Thymus (tissue), 11 donors: ENCODE data around the gene USP7. TPM values are rescaled to one million over a fixed set of nuclear protein-coding genes. Genes with fewer than 3 reads are reported as not detected.
"Not testable (repeated sequence)": the region's sequence is repeated elsewhere in the genome, so short reads cannot be mapped to it uniquely, and the experiment has no call there.

Source experiments
- DNase-seq, 9 donors: peaks; one replicate each; pipeline ENCODE4 v3.0.0-alpha.2; 2013; ENCODE audit warnings: low spot score in 9 of 9, low read depth in 6 of 9, missing footprints in 1 of 9
- H3K27ac ChIP-seq, 2 donors: one replicate each; pipeline ENCODE4 v1.5.1; 2013; ENCODE audit warnings: control low read depth in 1 of 2, low read depth in 1 of 2, low read length in 1 of 2, mild to moderate bottlenecking in 1 of 2, moderate library complexity in 1 of 2
- H3K27me3 ChIP-seq, 2 donors: one replicate each; pipeline ENCODE4 v1.5.1; 2013; ENCODE audit warnings: low read length in 1 of 2; ENCODE audit not compliant: control insufficient read depth in 2 of 2, insufficient read depth in 1 of 2
- H3K36me3 ChIP-seq, 2 donors: one replicate each; pipeline ENCODE4 v1.5.1; 2013; ENCODE audit warnings: low read length in 1 of 2, mild to moderate bottlenecking in 1 of 2, moderate library complexity in 1 of 2; ENCODE audit not compliant: control insufficient read depth in 2 of 2, insufficient read depth in 2 of 2
- H3K4me1 ChIP-seq, 2 donors: one replicate each; pipeline ENCODE4 v1.5.1; 2013; ENCODE audit warnings: low read length in 2 of 2; ENCODE audit not compliant: control insufficient read depth in 2 of 2, insufficient read depth in 2 of 2
- H3K4me3 ChIP-seq, 2 donors: one replicate each; pipeline ENCODE4 v1.5.1; 2013; ENCODE audit warnings: low read length in 2 of 2, control low read depth in 1 of 2, mild to moderate bottlenecking in 1 of 2
- H3K9me3 ChIP-seq, 2 donors: one replicate each; pipeline ENCODE4 v1.5.1; 2013; ENCODE audit warnings: low read length in 1 of 2, mild to moderate bottlenecking in 1 of 2; ENCODE audit not compliant: control insufficient read depth in 2 of 2, insufficient read depth in 1 of 2
- WGBS: extraction: QIAGEN DNeasy Blood & Tissue Kit; methylation state at CpG from one replicate; pipeline ENCODE4 v1.1.7; 2013; 5-methylcytosine and 5-hydroxymethylcytosine counted together
- polyA plus RNA-seq: library from polyadenylated mRNA; stranded (reverse); fragments of 200-250 nt; gene quantifications from one replicate; pipeline ENCODE4 v1.2.3, GENCODE V29; 2013
- total RNA-seq: library from RNA; stranded (reverse); fragments of 120-200 nt; gene quantifications from one replicate; pipeline ENCODE4 v1.2.4, GENCODE V29; 2013
- donor health status: healthy.

The USP7 gene
- total and polyA plus RNA-seq, 2 donors = 58.3 to 75.1 TPM

DNA sequence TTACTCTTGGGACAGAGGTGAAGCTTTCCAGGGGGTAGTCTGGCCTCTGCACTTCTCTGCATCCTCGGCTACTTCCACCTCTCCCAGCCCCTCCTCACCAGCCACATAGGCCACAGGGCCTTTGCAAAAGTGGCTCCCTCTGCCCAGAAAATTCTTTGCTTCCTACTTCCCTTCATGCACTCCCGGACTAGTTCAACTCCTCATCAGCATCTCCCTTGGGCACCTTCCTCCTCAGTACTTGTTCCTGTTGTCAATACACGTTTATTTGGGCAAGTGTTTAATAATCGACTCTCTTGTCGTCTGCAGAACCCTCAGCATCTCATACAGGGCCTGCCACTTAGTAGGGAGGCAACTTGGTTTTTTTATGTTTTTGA, 23.1 kb upstream of the USP7 start:
- 95% methylated on average over 5 of the region's 5 CpGs for WGBS

DNA sequence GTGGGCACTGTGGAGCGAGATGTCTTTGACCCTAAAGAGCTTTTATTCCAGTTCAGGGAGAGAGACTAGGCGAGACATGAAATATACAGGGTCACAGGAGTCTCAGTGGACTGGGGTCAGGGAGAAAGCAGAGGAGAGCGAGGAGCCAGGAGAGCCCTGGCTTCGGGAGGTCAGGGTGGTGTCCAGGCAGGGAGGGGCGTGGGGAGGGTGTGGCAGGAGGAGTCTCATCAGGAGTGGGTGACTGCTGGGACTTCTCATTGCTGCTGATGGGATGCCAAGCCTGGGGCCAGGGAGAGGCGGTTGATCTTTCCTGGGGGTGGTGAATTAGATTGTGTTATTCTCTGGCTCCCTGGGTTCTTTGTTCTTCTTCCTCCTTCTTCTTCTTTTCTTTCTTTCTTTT, 22.4 kb upstream of the USP7 start:
- H3K4me3 ChIP-seq = no peak overlapping the region
- 95% methylated on average over 6 of the region's 6 CpGs for WGBS
- peaks cover 0 to 4% of the 10 kb centered on the region in 2 donors for H3K27me3 ChIP-seq
- H3K36me3 ChIP-seq = no peaks in the 10 kb centered on the region
- no peaks in the 10 kb centered on the region for H3K9me3 ChIP-seq
- DNase-seq = no peak
- H3K27ac ChIP-seq = no peak overlapping the region
- no peaks in the 10 kb centered on the region for H3K4me1 ChIP-seq

More for the DNA sequence above, 23.1 kb upstream of the USP7 start:
- Histone ChIP-seq H3K27me3 (peaks cover 0 to 4% of the 10 kb centered on the region in 2 donors), H3K4me1 (no peaks in the 10 kb centered on the region), H3K27ac (no peak overlapping the region), H3K36me3 (no peaks in the 10 kb centered on the region), H3K9me3 (no peaks in the 10 kb centered on the region), H3K4me3 (no peak overlapping the region)
- no peak for DNase-seq

DNA sequence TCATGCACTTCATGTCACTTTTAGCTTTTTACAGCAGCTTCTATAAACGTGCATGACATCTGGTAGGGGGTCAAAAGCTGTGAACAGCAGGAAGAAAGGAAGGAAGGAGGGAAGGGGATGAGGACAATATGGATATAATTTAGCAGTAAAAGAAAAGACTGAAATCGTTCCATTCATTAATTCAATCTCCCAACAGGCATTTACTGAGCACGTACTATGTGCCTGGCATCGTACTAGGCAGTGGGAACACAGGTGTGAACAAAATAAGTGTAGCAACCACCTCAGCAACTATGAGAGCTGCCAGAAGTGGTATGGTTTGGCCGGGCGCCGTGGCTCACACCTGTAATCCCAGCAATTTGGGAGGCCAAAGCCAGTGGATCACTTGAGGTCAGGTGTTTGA, 19.1 kb upstream of the USP7 start:
- 93% methylated on average over 7 of the region's 7 CpGs for WGBS
- Histone ChIP-seq H3K27ac (no peak overlapping the region), H3K4me3 (no peak overlapping the region), H3K9me3 (no peaks in the 10 kb centered on the region), H3K36me3 (no peaks in the 10 kb centered on the region), H3K4me1 (no peaks in the 10 kb centered on the region), H3K27me3 (no peaks in the 10 kb centered on the region)
- DNase-seq = no peak

DNA sequence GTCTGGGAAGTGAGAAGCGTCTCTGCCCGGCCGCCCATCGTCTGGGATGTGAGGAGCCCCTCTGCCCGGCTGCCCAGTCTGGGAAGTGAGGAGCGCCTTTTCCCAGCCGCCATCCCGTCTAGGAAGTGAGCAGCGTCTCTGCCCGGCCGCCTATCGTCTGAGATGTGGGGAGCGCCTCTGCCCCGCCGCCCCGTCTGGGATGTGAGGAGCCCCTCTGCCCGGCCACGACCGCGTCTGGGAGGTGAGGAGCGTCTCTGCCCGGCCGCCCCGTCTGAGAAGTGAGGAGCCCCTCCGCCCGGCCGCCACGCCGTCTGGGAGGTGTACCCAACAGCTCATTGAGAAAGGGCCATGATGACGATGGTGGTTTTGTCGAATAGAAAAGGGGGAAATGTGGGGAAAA, 18.2 kb upstream of the USP7 start:
- not testable (repeated sequence) for H3K27ac ChIP-seq, H3K9me3 ChIP-seq, H3K36me3 ChIP-seq, H3K4me3 ChIP-seq, DNase-seq, H3K4me1 ChIP-seq, H3K27me3 ChIP-seq
- 95% methylated on average over 31 of the region's 31 CpGs for WGBS

GRCh38 chr16:8976189-8976588, 12.5 kb upstream of the USP7 start:
- not testable (repeated sequence) for H3K27ac ChIP-seq, DNase-seq, H3K4me1 ChIP-seq, H3K4me3 ChIP-seq, H3K9me3 ChIP-seq, H3K36me3 ChIP-seq, H3K27me3 ChIP-seq
- 67% methylated on average over 3 of the region's 3 CpGs for WGBS

DNA sequence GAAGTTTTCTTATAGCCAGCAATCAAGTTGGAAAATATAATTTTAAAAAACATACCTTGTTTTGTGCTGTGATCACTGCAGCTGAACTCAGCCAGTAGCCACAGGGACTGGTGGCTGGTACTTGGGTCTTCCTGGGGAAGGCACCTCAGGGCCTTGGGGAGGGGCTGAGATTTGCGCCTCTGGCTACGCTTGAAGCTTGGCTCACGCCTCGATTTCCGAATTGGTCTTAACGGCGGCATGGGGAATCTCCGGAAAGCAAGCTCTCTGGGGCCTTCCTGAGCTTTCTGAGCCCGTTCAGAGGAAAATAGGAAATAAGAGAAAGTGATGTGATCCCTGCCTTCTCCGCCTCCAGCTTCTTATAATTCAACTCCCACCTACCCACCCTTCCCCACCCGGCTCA, 11.3 kb upstream of the USP7 start:
- Histone ChIP-seq H3K27me3 (peaks cover 0 to 2% of the 10 kb centered on the region in 2 donors), H3K27ac (no peak overlapping the region), H3K4me3 (no peak overlapping the region), H3K9me3 (no peaks in the 10 kb centered on the region), H3K4me1 (no peaks in the 10 kb centered on the region), H3K36me3 (no peaks in the 10 kb centered on the region)
- WGBS = 80% methylated on average over 11 of the region's 11 CpGs
- no peak for DNase-seq

- DNase-seq = no peak
- peaks cover 0 to 2% of the 10 kb centered on the region in 2 donors for H3K27me3 ChIP-seq
- no peak overlapping the region for H3K4me3 ChIP-seq
- no peaks in the 10 kb centered on the region for H3K4me1 ChIP-seq
- H3K9me3 ChIP-seq = no peaks in the 10 kb centered on the region
- WGBS = 97% methylated on average over 7 of the region's 7 CpGs
- no peaks in the 10 kb centered on the region for H3K36me3 ChIP-seq
- no peak overlapping the region for H3K27ac ChIP-seq
Measured at GRCh38 chr16:8972843-8973586, 9.3 kb upstream of the USP7 start.

DNA sequence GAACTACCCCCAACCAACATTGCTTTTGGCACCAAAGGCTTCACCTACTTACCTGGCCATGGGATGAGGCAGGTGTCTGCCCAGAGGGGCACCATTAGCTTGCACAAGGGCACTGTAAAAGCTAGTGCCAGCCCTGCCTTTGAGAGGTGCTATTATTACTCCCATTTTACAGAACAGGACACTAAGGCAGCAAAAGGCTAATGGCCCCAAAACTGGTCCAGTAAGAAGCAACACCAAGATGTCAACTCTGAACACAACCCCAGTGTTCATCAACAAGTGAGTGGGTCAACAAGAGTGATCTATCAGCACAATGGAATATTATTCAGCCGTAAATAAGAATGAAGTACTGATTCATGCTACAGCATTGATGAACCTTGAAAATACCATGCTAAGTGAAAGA, 7.7 kb upstream of the USP7 start:
- DNase-seq = no peak
- Histone ChIP-seq H3K4me3 (no peak overlapping the region), H3K36me3 (no peaks in the 10 kb centered on the region), H3K9me3 (no peaks in the 10 kb centered on the region), H3K27ac (no peak overlapping the region), H3K27me3 (peaks cover 0 to 2% of the 10 kb centered on the region in 2 donors), H3K4me1 (no peaks in the 10 kb centered on the region)
- WGBS = 99% methylated on average over 1 of the region's 1 CpG

DNA sequence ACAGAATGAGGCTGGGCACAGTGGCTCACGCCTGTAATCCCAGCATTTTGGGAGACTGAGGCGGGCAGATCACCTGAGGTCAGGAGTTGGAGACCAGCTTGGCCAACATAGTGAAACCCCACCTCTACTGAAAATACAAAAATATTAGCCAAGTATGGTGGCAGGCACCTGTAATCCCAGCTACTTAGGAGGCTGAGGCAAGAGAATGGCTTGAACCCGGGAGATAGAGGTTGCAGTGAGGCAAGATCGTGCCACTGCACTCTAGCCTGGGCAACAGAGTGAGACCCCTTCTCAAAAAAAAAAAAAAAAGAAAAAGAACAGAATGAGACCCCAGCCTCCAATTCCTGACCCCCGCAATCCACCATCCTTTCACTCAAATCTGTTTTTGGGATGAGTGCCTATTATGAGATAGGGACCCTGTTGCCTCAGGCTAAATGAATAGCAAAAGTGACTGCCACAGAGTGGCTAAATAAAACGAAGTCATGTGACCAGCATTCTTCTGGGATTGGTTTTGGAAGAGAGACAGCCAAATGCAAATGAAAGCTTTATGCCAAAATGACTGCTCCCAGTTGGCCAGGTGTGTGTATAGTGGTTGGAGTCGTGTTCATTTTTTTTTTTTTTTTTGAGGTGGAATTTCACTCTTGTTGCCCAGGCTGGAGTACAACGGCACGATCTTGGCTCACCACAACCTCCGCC, 5.6 kb upstream of the USP7 start:
- DNase-seq, H3K36me3 ChIP-seq, H3K4me3 ChIP-seq, H3K9me3 ChIP-seq, H3K27me3 ChIP-seq, H3K4me1 ChIP-seq, H3K27ac ChIP-seq: not testable (repeated sequence)
- WGBS = 95% methylated on average over 10 of the region's 10 CpGs
